Keratinocyte (primary cell): ENCODE results near the gene GTF3C4. TPM values are rescaled to one million over a fixed set of nuclear protein-coding genes. Genes with fewer than 3 reads are reported as not detected.
A peak's percentile ranks its signal among the peaks of the same experiment; 100 is the strongest.

Source experiments
- DNase-seq: peaks from one replicate; pipeline ENCODE4 v3.0.0-alpha.2; 2011; ENCODE audit warnings: low read depth, missing footprints, low spot score
- FAIRE-seq: peaks from 2 replicates; lab custom pipeline; 2011; peaks lifted over from hg19 to GRCh38; lab: Jason Lieb, UNC
- H2AFZ ChIP-seq: 2 replicates; pipeline ENCODE4 v1.6.0; 2012; ENCODE audit warnings: low read length, control low read depth, inconsistent platforms; ENCODE audit not compliant: control insufficient read depth
- H3K27ac ChIP-seq: 2 replicates; pipeline ENCODE4 v1.5.1; 2011; ENCODE audit warnings: low read length; ENCODE audit not compliant: control insufficient read depth, insufficient read depth
- H3K27me3 ChIP-seq: 3 replicates; pipeline ENCODE4 v1.6.0; 2011; ENCODE audit warnings: low read length; ENCODE audit not compliant: control insufficient read depth, insufficient read depth; ENCODE audit errors: extremely low read depth
- H3K36me3 ChIP-seq, 2 experiments: 2 replicates in 1 of 2; 3 replicates in 1 of 2; pipeline ENCODE4 v1.5.1; 2011; ENCODE audit warnings: low read length in 2 of 2, mild to moderate bottlenecking in 1 of 2; ENCODE audit not compliant: control insufficient read depth in 2 of 2, insufficient read depth in 2 of 2; ENCODE audit errors: extremely low read depth in 1 of 2
- H3K4me1 ChIP-seq: 3 replicates; pipeline ENCODE4 v1.5.1; 2011; ENCODE audit warnings: low read length; ENCODE audit not compliant: control insufficient read depth, insufficient read depth; ENCODE audit errors: extremely low read depth
- H3K4me2 ChIP-seq: 3 replicates; pipeline ENCODE4 v1.6.0; 2011; ENCODE audit warnings: low read depth, low read length; ENCODE audit not compliant: control insufficient read depth, insufficient read depth; ENCODE audit errors: extremely low read depth
- H3K4me3 ChIP-seq, 3 experiments: fragments of 200-600 bp in 1 of 3; sonication (generic) in 1 of 3; 2 replicates in 2 of 3; 3 replicates in 1 of 3; pipeline ENCODE4 v1.5.1; 2011 to 2016; ENCODE audit warnings: low read length in 3 of 3, mild to moderate bottlenecking in 3 of 3, control low read depth in 2 of 3, inconsistent platforms in 1 of 3, low read depth in 1 of 3, mixed read lengths in 1 of 3, mixed run types in 1 of 3, moderate library complexity in 1 of 3; ENCODE audit not compliant: control insufficient read depth in 2 of 3, insufficient read depth in 2 of 3; ENCODE audit errors: extremely low read depth in 1 of 3
- H3K79me2 ChIP-seq: 2 replicates; pipeline ENCODE4 v1.6.0; 2012; ENCODE audit warnings: low read length; ENCODE audit not compliant: control insufficient read depth, insufficient read depth
- H3K9ac ChIP-seq: 3 replicates; pipeline ENCODE4 v1.6.0; 2011; ENCODE audit warnings: low read length; ENCODE audit not compliant: control insufficient read depth, insufficient read depth; ENCODE audit errors: extremely low read depth
- H3K9me1 ChIP-seq: 3 replicates; pipeline ENCODE4 v1.6.0; 2011; ENCODE audit warnings: low read length; ENCODE audit not compliant: control insufficient read depth, insufficient read depth; ENCODE audit errors: extremely low read depth
- H3K9me3 ChIP-seq: 2 replicates; pipeline ENCODE4 v1.5.1; 2012; ENCODE audit warnings: low read depth, low read length; ENCODE audit not compliant: control insufficient read depth
- H4K20me1 ChIP-seq: 3 replicates; pipeline ENCODE4 v1.6.0; 2011; ENCODE audit warnings: low read length; ENCODE audit not compliant: control insufficient read depth, insufficient read depth; ENCODE audit errors: extremely low read depth
- EZH2 ChIP-seq: IDR thresholded peaks from one replicate; pipeline ENCODE4 v1.6.1; 2012; ENCODE audit warnings: inconsistent platforms, mild to moderate bottlenecking, low read length, moderate library complexity
- dilution Hi-C: fragments of 300-500 bp; cut with MboI; formaldehyde crosslinking; loops from one replicate; pipeline ENCODE4 v1.7.0; 2020; ENCODE audit warnings: low sequenced_read_pairs; ENCODE audit not compliant: extremely low pct_ligation_motif_present
- polyA plus RNA-seq, 5 experiments: library from polyadenylated mRNA; depleted of rRNA in 3 of 5; stranded (reverse) in 3 of 5; stranded (forward) in 1 of 5; unstranded in 1 of 5; fragments of >200 nt; gene quantifications; 1 replicate in 1 of 5; 2 replicates in 3 of 5; 3 replicates in 1 of 5; pipeline versions ENCODE4 v1.2.1 to v1.2.3, GENCODE V29; 2011 to 2012; ENCODE audit warnings: missing spikeins in 2 of 5, low read depth in 1 of 5, low replicate concordance in 1 of 5
- TF ChIP-seq, protein P1 (sequence below), 3 experiments: IDR thresholded peaks in 1 of 3; conservative IDR thresholded peaks in 1 of 3; optimal IDR thresholded peaks in 1 of 3; 2 replicates in 2 of 3; 3 replicates in 1 of 3; pipeline versions ENCODE3 to v1.5.1; 2011; ENCODE audit warnings: low read length in 3 of 3, mild to moderate bottlenecking in 3 of 3, moderate library complexity in 2 of 3, control low read depth in 1 of 3, inconsistent platforms in 1 of 3; ENCODE audit not compliant: insufficient read depth in 2 of 3; ENCODE audit errors: extremely low read depth in 1 of 3

The GTF3C4 gene
- polyA plus RNA-seq, 1 donor (not counting 4 experiments of a cell fraction or from before 2014, with no cell fraction given) = 7.7 TPM

DNA sequence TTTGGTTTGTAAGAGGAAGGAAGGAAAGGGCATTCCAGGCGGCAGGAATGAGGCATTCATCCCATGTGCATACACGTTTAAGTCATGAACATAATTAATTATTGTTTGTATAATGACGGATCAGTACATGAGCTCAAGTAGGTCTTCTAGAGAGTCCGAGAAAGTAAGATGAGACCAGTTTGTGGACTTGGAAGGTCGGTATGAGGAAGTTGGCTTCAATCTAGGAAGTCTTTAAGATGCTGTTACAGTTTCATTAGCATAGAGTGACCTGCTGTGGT lies 2.1 kb downstream of the GTF3C4 start:
- peak overlapping the region; percentile 98 for H3K27ac ChIP-seq
- H3K9me1 ChIP-seq = peaks cover 3% of the 10 kb centered on the region
- H3K36me3 ChIP-seq = peaks cover 0 to 10% of the 10 kb centered on the region in 2 experiments
- DNase-seq (no peak), FAIRE-seq (no peak)
- peak overlapping the region in 1 of 3 experiments; percentile 97 for H3K4me3 ChIP-seq
- H3K27me3 ChIP-seq = no peaks in the 10 kb centered on the region
- H3K4me2 ChIP-seq = peak overlapping the region; percentile 98
- H3K79me2 ChIP-seq = peaks cover 89% of the 10 kb centered on the region
- H3K9ac ChIP-seq = peak overlapping the region; percentile 24
- dilution Hi-C loops = no loop called here
- H3K9me3 ChIP-seq = no peaks in the 10 kb centered on the region
- H2AFZ ChIP-seq = no peak overlapping the region
- peaks cover 26% of the 10 kb centered on the region for H3K4me1 ChIP-seq
- TF ChIP-seq, protein P1, sequence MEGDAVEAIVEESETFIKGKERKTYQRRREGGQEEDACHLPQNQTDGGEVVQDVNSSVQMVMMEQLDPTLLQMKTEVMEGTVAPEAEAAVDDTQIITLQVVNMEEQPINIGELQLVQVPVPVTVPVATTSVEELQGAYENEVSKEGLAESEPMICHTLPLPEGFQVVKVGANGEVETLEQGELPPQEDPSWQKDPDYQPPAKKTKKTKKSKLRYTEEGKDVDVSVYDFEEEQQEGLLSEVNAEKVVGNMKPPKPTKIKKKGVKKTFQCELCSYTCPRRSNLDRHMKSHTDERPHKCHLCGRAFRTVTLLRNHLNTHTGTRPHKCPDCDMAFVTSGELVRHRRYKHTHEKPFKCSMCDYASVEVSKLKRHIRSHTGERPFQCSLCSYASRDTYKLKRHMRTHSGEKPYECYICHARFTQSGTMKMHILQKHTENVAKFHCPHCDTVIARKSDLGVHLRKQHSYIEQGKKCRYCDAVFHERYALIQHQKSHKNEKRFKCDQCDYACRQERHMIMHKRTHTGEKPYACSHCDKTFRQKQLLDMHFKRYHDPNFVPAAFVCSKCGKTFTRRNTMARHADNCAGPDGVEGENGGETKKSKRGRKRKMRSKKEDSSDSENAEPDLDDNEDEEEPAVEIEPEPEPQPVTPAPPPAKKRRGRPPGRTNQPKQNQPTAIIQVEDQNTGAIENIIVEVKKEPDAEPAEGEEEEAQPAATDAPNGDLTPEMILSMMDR (optimal IDR thresholded peaks at IDR 0.05 in 1 of 3, IDR thresholded peaks at IDR 0.05 in 1 of 3, conservative IDR thresholded peaks at IDR 0.05 in 1 of 3; ENCODE audit: extremely low read depth in 1 of 3, insufficient read depth in 2 of 3, low read length in 3 of 3) = peak in 2 of 3 experiments; percentile 10 to 40
- TF ChIP-seq EZH2 = no peak
- peaks cover 13% of the 10 kb centered on the region for H4K20me1 ChIP-seq

DNA sequence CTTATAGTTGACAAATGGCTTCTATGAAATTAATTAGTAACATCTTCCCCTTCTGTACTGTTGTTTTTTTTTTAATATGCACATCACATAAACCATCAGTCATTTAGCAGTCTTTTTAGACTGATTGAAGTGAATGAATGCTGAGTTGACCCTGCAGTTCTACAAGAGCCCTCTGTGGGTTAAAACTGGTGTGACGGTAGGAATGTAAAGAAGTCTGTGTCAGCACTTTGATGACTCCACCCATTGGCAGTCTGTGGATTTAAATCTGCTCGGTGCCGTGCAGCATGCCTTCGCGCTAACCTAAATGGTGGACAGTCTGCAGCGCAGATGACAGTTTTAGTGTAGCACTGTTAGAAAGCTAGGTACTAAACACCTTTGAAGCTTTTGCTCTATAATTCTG lies 3.1 kb downstream of the GTF3C4 start:
- Histone ChIP-seq H3K9ac (no peak overlapping the region), H3K36me3 (peaks cover under 1 to 17% of the 10 kb centered on the region in 2 experiments), H2AFZ (no peak overlapping the region), H3K4me1 (peaks cover 26% of the 10 kb centered on the region), H3K4me2 (peak overlapping the region; percentile 74), H3K9me1 (peaks cover 3% of the 10 kb centered on the region), H3K27me3 (no peaks in the 10 kb centered on the region), H3K4me3 (peak overlapping the region in 2 of 3 experiments; percentile 2 to 27), H3K27ac (no peak overlapping the region), H4K20me1 (peaks cover 17% of the 10 kb centered on the region), H3K79me2 (peaks cover 89% of the 10 kb centered on the region), H3K9me3 (no peaks in the 10 kb centered on the region)
- DNase-seq = no peak
- peak; percentile 65 for FAIRE-seq
- dilution Hi-C loops = no loop called here
- TF ChIP-seq EZH2 = no peak
- TF ChIP-seq, protein P1 (optimal IDR thresholded peaks at IDR 0.05 in 1 of 3, IDR thresholded peaks at IDR 0.05 in 1 of 3, conservative IDR thresholded peaks at IDR 0.05 in 1 of 3; ENCODE audit: extremely low read depth in 1 of 3, insufficient read depth in 2 of 3, low read length in 3 of 3) = peak; percentile 27 to 57 (median 30)
